Measurements from ENCODE around the gene PCK1. TPM values are rescaled to one million over a fixed set of nuclear protein-coding genes. Genes with fewer than 3 reads are reported as not detected.

Gene PCK1
- total RNA-seq, 1 experiment from 2014 or later = not detected

- Histone ChIP-seq H2BK20ac (ENCODE audit: low read depth, low read length, poor library complexity, severe bottlenecking) (no peak overlapping the region), H2AK5ac (ENCODE audit: insufficient read length, low read length) (no peak overlapping the region), H2AFZ (ENCODE audit: low read length) (no peak overlapping the region), H3K4me1 (ENCODE audit: insufficient read depth, low read length) (no peaks in the 10 kb centered on the region), H4K5ac (ENCODE audit: insufficient read length, low read depth, low read length) (no peak overlapping the region), H4K20me1 (ENCODE audit: control insufficient read depth, insufficient read depth, insufficient read length) (no peaks in the 10 kb centered on the region), H2BK120ac (ENCODE audit: low read depth, low read length, poor library complexity, severe bottlenecking) (no peak overlapping the region), H4K91ac (ENCODE audit: insufficient read length, low read depth, low read length) (no peak overlapping the region), H3K18ac (ENCODE audit: insufficient read length, low read depth, low read length) (no peak overlapping the region), H4K8ac (replicated peaks; ENCODE audit: insufficient read length, low read depth, low read length) (no peak overlapping the region), H2BK5ac (ENCODE audit: insufficient read length, low read length) (no peak overlapping the region), H3K23ac (ENCODE audit: insufficient read length, low read depth, low read length) (no peak overlapping the region), H3K79me2 (ENCODE audit: insufficient read depth, low read length) (no peaks in the 10 kb centered on the region), H3K9ac (ENCODE audit: extremely low read depth, insufficient read length, low read length) (no peak overlapping the region), H3K27me3 (ENCODE audit: insufficient read depth, low read length) (no peaks in the 10 kb centered on the region), H2BK12ac (ENCODE audit: insufficient read length, low read depth, low read length) (no peak overlapping the region), H3K4me2 (ENCODE audit: insufficient read depth, insufficient read length, low read length) (no peak overlapping the region), H3K27ac (ENCODE audit: insufficient read length, low read depth, low read length) (no peak overlapping the region), H3T11ph (ENCODE audit: low read length) (no peak overlapping the region), H3K79me1 (ENCODE audit: insufficient read depth, low read depth, low read length, poor library complexity, severe bottlenecking) (no peaks in the 10 kb centered on the region), H3K14ac (ENCODE audit: insufficient read depth, low read length) (no peak overlapping the region), H2BK15ac (ENCODE audit: low read depth, low read length) (no peak overlapping the region), H3K23me2 (ENCODE audit: insufficient read length, low read depth, low read length, poor library complexity, severe bottlenecking) (no peaks in the 10 kb centered on the region), H3K56ac (ENCODE audit: insufficient read length, low read depth, low read length) (no peak overlapping the region), H3K4ac (ENCODE audit: low read depth, low read length) (no peak overlapping the region), H3K9me3 (ENCODE audit: control insufficient read depth, low read depth, low read length) (no peaks in the 10 kb centered on the region)
- peaks cover 0 to 6% of the 10 kb centered on the region in 2 experiments; a peak in 2 of 5 replicates for H3K9me3 Mint-ChIP-seq
- WGBS (ENCODE audit: extremely low coverage, insufficient read length, low lambda C conversion rate) = no CpG with 5 or more reads among the region's 21 CpGs
- H3K4me3 Mint-ChIP-seq = no peak overlapping the region
- H3K4me1 Mint-ChIP-seq = peaks cover 15 to 39% of the 10 kb centered on the region in 2 experiments
- peak; percentile 74 for TF ChIP-seq CTCF (conservative IDR thresholded peaks at IDR 0.05)
- no peak overlapping the region for H3K27ac Mint-ChIP-seq
- H3K36me3 Mint-ChIP-seq (ENCODE audit: insufficient read depth in 1 of 3, low read depth in 3 of 3) = no peaks in the 10 kb centered on the region
- H3K27me3 Mint-ChIP-seq (ENCODE audit: low read depth) = peaks cover 15% of the 10 kb centered on the region
- DNase-seq = peak; percentile 55
Measured at GRCh38 chr20:57582432-57583288, 21.8 kb downstream of the PCK1 start.

All from H9 (cell line).